GM19193 (cell line): Measurements from ENCODE around the gene TNFRSF12A.

Experiments
- POLR2A ChIP-seq: IDR thresholded peaks from 4 replicates; pipeline ENCODE4 v1.6.1; 2011; ENCODE audit not compliant: insufficient read depth, insufficient read length; ENCODE audit errors: extremely low read depth

Gene TNFRSF12A

DNA sequence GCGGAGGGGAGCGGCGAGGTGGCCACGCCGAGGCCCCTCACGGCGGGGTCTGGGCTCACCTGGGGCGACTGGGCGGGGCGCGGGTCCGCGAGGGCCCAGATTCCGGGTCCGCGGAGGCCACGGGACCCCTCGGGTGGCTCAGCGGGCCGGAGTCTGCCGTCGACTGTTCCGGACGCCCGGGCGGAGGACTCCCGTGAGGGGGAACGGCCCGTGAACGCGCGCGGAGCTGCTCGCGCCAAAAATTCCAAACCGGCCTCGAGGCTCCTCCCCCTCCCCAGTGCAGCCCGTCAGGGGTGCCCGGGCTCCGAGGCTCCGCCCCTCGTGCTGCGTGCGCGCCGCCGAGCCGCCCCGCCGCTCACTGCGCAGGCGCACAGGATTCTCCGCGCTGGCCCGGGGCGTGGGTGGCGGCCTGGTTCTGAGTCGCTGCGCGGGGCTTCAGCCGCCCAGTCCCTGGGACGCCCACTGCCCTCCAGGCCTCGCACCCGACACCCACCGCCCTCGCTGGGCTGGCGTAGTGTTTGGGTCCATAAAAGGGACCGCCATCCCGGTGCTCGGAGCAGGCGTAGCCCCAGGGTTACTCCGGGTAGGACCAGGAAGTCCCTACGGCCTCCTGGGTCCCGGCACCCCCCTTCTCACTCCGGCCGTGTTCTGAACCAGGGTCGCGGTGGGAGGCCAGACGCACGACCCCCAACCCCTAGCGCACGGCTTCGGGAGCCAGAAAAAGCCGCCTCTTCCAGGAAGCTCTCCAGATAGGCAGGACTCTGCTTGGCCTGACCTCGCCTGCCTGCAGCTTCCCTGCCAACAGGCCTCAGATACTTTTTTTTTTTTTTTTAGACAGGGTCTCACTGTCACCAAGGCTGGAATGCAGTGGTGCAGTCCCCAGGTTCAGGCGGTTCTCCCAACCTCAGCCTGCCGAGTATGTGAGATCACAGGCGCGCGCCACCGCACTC, 39.7 kb upstream of the TNFRSF12A start, which contains the start of gene PKMYT1:
TSS of gene PKMYT1 (minus strand) at position 220 of the 950 bp plus-strand sequence. CDS start 789 bp downstream, outside the sequence.
- peak; percentile 92 for TF ChIP-seq POLR2A

DNA sequence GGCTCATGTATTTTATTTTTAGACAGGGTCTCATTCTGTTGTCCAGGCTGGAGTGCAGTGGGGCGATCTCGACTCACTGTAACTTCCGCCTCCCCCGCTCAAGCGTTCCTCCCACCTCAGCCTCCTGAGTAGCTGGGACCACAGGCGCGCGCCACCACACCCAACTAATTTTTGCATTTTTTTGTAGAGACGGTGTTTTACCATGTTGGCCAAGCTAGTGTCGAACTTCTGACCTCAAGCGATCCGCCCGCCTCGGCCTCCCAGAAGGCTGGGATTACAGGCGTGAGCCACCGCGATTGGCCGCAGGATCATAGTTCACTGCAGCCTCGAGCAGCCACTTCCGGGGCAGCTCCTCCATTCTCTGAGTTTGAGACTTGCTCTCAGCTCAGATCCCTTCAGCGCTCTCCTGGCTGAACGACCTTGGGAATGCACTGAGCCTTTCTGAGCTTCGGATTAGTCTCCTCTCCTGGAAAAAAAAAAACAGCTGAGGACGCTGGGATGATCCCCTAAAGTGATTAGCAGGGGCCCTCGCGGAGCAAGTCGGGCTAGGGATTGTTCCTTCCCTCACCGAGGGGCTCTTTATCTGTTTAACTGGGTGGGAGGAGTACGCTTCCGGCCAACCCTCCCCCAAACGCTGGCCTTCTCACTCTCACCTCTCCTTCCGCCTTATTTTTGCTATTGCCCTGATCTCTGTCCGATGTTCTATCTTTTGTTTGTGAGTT, 38.8 kb upstream of the TNFRSF12A start:
- TF ChIP-seq POLR2A = no peak

DNA sequence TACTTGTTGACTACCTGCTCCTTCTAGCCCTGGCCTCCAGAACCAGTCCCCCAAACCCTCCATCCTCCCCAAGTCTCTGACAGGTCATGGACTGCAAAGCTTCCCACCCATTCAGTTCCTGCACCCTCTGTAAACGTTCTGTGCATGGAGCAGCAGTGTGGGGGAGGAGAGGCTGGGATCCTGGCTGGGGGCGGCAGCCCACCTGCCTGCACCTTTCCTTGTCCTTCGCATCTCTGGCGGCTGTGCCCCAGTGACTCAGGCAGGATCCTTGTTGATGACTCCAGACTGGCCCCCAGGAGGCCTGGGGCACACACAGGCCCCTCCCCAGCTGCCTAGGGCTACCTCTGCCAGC, 38.3 kb upstream of the TNFRSF12A start:
- no peak for TF ChIP-seq POLR2A

DNA sequence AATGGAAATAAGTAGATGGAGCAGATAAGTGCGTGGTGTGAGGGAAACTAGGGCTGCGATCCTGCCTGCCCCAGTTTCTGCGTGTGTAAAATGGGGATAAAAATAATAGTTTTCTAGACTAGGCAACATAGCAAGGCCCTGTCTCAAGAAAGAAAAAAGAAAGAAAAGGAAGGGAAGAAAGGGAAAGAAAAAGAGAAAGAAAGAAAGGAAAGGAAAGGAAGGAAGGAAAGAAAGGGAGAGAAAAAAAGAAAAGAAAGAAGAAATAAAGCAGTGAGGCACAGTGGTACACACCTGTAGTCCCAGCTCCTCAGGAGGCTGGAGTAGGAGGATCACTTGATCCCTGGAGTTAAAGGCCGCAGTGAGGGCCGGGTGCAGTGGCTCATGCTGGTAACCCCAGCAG, 37.8 kb upstream of the TNFRSF12A start:
- no peak for TF ChIP-seq POLR2A

DNA sequence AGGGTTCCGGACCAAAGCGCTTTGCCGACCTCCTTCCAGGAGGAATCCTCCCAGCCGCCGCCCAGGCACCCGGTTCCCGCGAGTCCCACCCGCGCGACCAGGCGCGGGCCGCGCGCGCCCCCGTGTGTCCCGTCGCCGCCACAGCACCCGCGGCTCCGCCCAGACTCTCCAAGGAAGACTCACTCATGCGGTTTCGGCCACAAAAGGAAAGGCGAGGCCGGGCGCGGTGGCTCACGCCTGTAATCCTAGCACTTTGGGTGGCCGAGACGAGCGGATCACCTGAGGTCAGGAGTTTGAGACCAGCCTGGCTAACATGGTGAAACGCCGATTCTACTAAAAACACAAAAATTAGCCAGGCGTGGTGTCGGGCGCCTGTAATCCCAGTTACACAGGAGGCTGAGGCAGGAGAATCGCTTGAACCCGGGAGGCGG, 36.4 kb upstream of the TNFRSF12A start:
- no peak for TF ChIP-seq POLR2A

DNA sequence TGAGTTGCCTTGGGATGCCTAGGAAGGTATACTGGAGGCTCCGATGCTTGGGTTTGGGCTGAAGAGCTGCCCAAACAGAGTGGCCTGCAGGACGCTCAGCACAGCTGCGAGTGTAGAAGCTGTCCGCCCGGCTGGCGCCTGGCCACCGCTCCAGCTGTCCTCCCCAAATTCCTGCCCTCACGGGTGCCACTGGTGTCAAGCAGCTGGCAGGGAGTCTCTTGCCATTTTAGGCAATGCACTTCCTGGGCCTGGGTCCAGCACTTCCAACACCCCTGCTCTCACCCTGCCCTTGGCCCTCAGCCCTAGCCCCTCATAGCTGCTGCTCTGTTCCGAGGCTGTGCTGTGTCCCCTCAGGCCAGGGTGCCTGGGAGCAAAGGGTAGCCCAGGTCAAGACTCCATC, 34.7 kb upstream of the TNFRSF12A start:
- TF ChIP-seq POLR2A = no peak

DNA sequence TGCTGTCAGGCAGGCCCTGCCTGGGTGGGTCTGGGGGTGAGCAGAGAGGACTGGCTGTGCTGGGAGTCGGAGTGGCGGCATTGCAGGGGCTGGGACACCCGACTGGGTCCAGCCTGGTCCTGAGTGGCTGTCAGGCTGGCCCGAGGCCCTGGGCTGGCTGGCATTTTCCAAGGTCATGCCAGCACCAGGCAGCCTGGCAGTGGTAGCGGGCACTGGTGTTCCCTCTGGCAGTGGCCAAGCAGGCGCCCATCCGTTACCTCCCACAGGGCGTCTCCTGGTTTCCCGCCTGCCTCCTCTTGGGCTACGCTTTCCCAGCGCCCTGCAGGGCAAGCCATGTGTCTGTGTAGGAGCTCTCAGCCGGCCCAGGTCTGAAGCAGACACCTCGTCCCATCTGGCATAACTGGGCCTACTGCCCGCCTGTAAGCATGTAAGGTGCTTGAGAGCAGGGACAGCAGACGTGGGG, 34.2 kb upstream of the TNFRSF12A start:
- TF ChIP-seq POLR2A = no peak

DNA sequence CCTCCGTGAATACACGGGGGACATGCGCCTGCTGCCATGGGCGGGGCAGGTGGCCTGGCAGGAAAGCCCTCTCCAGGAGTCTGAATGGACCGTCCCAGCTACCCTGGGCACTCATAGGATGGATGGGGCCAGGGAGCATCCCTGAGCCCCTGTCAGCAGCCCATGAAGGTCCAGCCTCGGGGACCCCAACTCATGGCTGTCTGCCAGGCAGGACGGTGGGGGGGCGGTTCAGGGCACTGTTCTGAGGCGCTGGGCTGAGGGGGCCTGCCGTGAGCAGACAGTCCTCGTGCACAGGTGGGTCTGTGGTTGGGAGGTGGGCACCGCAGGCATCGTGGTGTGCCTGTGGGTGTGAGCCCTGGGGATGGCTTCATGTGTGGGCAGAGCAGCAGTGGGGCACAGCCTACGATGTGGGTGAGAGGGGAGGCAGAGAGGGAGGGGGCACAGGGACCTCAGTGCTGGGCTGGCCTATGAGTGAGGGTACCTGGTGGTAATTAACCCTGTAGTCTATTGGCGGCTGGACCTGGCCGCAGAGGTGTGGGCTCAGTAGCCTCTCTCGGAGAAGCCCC, 33.5 kb upstream of the TNFRSF12A start:
- no peak for TF ChIP-seq POLR2A

DNA sequence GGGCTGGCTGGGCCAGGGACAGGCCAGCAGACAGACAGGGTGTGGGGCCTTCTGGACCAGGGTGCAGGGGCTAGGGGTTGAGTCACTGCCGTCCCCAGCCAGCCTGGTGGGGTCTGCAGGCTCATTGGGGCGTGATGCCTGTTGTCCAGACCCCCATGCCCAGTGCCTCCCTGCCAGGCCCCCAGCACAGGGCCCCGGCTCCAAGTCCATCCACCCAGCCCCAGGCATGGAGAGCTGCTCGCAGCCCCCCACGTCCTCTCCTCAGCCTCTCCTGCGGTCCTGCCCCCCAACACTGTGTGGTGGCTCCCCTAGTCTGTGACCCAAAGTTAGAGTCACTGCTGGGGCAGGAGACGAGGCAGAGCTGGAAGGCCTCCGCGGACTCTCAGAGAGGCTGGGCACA, 32.9 kb upstream of the TNFRSF12A start:
- TF ChIP-seq POLR2A = no peak

DNA sequence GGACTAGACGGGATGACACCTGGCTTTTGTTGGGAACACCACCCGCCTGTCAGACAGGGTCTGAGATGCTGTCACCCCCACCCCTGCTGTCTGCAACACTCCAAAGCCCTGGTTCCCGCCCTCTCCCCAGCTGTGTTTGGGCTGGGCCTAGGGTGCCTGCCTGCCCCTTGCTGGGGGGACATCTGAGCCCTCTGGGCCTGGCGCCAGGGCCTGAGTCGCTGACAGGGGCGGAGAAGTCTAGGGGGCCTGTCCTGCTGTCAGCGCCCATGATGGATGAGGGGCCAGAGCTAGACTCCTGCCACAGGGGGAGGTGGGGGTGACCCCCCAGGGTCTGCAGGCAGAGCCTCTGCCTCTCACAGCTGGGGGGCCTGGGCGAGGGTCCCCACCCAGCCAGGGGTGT, 32.3 kb upstream of the TNFRSF12A start:
- no peak for TF ChIP-seq POLR2A

DNA sequence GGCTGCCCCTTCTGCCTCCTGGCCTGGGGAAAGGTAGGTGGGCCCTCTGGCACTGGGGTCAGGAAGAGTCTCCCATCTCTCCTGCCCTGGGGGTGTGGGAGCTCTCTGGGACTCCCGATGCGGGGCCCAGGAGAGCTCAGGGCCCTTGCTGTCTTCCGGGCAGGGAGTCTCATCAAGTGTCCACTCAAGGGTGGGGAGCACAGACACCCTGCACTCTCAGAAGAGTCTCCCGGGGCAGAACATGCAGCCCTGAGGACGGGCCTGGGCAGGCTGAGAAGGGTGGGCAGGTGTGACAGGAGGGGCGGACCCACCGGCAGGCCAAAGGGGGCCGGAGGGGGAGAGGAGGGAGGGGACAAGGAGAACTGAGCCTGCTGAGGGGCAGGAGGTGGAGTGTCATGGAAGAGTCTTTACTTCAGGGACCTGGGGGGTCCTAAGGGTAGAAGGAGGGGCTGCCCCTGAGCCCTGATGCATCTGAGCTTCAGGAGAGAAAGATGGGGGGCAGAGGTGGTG, 31.5 kb upstream of the TNFRSF12A start:
- TF ChIP-seq POLR2A = no peak

DNA sequence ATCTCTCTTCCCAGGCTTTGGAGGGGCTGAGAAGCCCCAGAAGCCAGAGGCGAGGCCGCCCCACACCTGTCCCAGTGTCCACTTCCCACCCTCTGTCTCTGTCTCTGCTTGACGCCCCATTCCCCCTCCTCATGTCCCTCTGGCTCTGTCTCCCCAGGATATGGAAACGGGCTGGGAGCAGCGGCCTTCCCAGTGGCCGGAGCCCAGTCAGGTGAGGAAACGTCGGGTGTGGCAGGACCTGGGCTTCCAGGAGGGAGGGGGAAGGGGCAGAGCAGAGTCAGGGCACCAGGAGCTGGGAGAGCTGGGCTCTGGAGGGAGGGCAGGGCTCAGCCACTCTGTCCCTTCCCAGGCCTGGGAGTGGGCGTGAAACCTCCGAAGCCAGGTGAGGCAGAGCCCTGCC, 29.3 kb upstream of the TNFRSF12A start:
- no peak for TF ChIP-seq POLR2A

DNA sequence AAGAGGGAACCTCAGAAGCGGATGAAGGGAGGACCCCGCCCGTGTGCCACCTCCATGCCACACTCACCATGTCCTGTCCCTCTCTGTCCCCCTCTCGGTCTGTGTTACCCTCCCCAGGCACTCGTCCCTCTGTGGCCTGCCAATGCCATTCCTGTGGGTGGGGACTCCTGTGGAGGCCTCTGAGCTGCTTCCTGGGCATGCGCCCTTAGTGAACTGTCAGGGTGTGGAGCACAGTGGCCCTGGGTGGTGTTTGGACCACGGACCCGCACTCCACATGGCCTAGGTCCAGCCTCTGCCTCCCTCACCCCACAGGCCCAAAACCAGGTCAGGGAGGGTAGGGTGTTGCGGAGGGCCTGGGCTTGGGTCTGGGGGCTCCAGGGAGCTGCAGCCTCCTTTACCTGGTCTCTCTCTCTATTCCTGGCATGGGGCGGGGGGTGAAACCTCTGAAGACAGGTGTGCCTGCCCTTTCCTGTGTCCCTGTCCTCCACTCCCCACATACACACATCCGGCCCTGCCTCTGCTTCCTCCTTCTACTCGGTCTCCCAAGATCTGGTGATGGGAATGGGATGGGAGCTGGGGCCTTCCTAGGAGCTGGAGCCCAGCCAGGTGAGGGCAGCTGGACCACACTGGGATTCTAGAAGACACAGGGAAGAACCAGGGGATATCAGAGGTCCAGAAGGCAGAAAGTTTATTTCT, 28.5 kb upstream of the TNFRSF12A start:
- no peak for TF ChIP-seq POLR2A

DNA sequence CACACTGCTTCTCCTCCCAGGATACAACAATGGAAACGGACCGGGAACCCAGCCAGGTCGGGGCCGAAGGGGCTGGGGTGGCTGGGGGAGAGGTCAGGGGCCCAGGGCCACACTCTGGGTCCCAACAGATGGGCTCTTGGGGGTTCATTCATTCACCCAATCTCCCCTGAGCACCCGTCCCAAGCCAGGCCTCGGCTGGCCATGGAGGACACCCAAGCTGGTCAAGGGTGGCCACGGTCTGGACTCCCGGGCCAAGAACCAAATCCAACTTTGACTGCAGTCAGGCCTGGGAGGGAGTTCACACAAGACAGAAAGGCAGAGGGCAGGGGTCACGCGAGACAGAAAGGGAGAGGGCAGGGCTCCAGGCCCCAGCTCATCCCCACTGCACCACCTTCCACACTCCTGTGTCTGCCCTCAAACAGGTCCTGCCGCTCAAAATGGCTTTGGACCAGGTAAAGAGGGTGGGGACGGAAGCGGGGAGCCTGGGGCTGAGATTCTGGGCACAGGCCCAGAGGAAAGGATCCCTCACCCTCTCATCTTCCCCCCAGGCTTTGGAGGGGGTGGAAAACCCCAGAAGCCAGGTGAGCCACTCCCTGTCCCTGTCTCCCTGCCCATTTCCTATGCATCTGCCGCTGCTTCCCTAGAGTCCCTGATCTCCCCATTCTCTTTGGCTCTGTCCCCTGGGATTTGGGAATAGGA, 27.6 kb upstream of the TNFRSF12A start:
- TF ChIP-seq POLR2A = no peak

DNA sequence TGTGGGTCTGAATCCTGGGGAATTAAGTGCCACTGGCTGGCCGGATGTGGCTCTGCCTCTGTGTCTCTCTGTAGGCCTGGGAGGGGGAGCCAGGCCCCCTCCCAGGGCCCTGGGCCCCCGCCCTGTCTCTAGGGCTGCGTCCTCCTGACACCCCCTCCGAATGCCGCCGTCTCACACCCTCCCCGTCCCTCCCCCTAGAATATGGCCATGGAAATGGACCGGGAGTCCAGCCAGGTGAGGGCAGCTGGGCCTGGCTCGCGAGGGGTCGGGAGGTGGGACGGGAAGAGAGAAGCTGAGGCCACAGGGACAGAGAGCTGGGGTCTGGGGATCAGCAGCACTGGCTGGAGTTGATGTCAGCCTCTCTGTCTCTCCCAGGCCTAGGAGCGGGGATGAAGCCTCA, 23.9 kb upstream of the TNFRSF12A start:
- no peak for TF ChIP-seq POLR2A

DNA sequence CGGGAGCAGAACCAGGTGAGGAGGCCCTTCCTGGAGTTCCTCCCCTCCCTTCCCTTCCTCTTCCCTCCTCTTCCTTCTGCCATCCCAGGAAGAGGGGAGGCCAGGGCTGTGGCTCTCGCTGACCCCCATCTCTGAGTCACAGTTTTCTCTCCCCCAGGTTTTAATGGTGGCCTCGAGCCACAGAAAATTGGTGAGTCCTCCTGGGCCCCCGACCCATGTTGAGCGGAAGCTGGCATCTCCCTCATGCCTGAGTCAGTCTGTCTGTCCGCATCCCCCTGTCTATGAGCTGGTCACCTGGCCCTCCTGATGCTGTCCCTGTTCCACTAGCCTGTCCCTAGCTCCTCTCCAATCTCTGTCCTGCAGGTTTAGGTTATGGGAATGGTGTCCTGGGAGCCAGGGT, 20.2 kb upstream of the TNFRSF12A start:
- no peak for TF ChIP-seq POLR2A
